ENCODE data around the gene KMT2A.
"Not testable (repeated sequence)": the region's sequence is repeated elsewhere in the genome, so short reads cannot be mapped to it uniquely, and the experiment has no call there.

KMT2A gene

DNA sequence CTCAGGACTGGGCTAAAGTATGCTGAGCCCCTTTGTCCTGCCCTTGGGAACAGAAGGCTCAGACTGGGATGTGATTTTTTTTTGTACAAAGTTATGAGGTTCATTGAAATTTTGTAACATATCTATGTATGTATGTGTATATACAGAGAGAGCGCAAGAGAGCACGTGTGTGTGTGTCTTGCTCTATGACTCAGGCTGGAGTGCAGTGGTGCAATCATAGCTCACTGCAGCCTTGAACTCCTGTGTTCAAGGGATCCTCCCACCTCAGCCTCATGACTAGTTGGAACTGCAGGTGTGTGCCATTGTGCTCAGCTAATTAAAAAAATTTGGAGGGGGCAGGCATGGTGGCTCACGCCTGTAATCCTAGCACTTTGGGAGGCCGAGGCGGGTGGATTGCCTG, 100.4 kb downstream of the KMT2A start:
- DNase-seq = no peak

DNA sequence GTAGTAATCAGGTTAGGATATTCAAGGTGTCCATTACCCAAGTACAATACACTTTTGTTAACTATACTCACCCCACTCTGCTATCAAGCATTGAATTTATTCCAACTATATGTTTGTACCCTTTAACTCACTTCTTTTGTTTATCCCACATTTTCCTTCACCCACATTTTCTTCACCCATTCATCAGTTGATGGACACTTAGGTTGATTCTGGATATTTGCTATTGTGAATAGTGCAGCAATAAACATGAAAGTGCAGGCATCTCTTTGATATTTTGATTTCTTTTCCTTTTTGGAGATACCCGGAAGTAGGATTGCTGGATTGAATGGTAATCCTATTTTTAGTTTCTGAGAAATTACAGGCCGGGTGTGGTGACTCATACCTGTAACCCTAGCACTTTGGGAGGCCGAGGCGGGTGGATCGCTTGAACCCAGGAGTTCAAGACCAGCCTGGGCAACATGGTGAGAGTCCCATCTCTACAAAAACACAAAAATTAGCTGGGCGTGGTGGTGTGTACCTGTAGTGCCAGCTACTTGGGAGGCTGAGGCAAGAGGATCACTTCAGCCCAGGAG, 101.2 kb downstream of the KMT2A start:
- no peak for DNase-seq

DNA sequence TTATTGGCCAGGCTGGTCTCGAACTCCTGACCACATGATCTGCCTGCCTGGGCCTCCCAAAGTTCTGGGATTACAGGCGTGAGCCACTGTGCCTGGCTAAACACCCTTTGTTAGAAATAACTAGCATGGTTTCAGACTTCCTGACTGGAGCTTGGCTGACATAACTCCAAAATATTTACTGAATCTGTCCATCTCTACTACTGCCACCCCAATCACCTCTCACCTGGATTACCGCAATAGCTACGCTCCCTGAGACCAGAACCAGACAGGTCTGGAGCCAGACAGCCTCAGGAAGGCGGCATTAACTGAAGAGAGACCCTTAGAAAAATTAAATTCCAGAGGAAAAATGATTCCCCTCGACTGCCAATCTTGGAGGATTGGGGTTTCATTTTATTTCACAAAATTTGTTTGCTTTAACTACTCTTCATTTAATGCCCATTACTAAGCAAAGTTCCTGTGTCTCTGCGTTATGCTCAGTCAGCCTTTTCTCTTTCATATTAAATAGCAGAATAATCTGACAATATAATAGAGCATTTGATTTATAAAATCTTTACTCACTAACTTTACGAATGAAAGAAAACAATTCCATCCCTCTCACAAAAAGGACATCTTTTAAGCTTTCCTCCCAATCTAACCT, 107.8 kb downstream of the KMT2A start:
- DNase-seq = no peak

DNA sequence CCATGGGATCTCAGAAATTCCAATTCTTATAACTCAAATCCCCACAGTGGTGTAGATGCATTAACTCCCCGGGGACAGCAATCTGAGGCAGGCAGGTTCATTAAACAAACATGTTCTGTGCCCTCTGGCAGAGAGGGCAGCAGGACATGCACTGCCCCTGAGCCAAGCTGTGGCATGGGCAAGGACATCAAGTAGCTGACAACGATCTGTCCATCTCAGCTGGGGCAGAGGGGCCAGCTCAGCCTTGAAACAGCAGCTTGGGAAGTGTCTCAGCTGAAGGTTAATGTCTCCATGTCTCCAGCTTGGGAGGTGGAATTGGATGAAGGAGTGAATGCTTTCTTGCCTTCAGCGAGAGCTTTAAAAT, 108.3 kb downstream of the KMT2A start:
- DNase-seq = no peak

DNA sequence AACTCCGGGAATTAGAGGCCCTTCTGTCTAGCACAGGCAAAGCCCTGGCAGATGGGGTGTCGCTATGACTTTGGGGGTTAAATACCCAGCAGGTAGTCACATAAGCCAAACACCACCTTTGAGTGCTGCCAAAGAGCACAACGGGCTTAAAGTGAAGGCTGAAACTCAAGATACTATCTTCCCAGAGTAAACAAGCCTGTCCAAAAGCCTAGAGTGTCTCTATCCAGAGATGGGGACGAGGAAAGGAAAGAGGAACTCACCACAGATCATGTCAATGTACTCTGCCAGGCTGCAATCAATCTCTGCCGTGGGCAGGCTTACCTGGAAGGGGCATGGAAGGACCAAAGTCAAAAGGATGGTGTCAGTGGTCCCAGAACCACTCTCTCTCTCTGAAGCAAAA, 109.2 kb downstream of the KMT2A start:
- no peak for DNase-seq

DNA sequence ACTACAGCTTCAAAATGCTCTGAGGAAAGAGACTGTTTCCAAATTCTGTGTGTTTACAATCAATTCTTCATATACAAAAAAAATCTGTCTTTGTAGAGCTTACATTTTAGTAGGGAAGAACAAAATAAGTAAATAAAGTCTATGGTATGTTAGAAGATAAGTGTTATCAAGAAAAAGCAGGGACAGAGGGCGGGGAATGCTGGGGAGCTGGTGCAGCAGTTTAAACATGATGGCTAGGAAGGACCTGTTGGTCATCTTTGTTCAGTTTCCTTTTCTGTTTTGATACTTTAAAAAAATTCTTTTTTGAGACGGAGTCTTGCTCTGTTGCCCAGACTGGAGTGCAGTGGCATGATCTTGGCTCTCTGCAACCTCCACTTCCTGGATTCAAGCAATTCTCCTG, 110.8 kb downstream of the KMT2A start:
- DNase-seq = no peak

DNA sequence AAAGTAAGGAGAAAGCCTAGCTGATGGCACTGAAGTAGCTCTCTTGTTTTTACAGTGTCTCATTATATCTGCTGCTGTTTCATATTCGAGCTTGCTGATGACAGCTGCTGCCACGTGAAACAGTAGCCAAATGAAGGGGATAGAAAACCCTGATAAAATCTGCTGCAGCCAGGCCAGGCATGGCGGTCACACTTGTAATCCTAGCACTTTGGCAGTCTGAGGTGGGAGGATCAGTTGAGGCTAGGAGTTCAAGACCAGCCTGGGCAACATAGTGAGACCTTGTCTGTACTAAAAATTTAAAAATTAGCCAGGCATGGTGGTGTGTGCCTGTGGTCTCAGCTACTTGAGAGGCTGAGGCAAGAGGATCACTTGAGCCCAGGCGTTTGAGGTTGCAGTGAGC, 116.0 kb downstream of the KMT2A start:
- no peak for DNase-seq

DNA sequence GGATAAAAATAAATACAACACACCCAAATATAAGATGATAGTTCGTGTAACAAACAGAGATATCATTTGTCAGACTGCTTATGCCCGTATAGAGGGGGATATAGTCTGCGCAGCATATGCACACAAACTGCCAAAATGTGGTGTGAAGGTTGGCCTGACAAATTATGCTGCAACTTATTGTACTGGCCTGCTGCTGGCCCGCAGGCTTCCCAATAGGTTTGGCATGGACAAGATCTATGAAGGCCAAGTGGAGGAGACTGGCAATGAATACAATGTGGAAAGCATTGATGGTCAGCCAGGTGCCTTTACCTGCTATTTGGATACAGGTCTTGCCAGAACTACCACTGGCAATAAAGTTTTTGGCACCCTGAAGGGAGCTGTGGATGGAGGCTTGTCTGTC, 124.5 kb downstream of the KMT2A start:
- DNase-seq = no peak

DNA sequence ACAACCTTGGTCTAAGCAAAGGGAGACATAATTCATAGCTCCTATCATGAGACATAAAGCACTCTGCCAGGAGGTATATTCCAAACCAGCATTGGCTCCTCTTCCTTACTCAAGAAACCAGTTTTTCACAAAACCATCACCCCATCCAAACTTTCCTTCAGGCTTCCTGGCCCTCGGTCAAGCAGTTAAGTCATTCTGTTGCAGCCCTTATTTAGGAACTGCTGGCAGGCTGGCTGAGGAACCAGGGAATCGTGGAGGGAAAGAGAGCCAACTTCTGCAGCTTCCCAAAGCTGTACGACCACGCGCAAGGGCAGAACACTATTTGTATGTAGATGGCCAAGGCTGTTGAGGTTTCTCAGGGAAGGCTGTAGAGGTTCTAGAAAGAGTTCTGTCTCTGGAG, 128.8 kb downstream of the KMT2A start:
- no peak for DNase-seq

DNA sequence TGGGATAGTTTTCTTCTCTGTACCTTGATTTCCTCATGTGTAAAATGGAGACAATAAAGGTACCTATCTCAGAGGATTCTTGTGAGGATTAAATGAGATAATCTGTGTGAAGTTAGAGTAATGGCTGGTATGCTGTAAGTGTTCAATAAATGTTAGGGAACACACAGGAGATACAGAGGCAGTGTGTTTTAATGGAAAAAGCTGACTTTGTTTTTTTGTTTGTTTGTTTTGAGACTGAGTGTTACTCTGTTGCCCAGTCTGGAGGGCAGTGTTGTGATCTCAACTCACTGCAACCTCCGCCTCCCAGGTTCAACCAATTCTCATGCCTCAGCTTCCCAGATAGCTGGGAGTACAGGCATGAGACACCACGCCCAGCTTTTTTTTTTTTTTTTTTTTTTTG, 133.4 kb downstream of the KMT2A start:
- no peak for DNase-seq

DNA sequence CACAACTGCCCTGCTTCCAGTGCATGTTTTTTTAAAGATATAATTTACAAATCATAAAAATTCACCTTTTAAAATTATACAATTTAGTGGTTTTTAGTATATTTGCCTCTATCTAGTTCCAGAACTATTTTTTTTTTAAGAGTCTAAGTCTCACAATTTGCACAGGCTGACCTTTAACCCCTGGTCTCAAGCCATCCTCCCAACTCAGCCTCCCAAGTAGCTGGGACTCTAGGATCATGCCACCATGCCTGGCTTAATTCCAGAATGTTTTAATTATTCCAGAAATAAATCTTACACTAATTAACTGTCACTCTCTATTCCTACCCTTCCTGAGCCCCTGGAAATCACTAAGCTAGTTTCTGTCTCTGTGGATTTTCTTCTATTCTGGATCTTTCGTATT, 134.5 kb downstream of the KMT2A start:
- DNase-seq = no peak

DNA sequence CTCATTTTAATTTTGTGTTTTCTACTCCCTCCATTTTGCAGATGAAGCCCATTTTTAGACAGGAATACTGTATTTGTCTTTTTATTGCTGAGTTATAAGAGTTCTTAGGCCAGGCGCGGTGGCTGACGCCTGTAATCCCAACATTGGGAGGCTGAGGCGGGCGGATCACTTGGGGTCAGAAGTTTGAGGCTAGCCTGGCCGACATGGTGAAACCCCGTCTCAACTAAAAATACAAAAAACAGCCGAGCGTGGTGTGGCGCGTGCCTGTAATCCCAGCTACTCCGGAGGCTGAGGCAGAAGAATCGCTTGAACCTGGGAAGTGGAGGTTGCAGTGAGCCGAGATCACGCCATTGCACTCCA, 135.4 kb downstream of the KMT2A start:
- not testable (repeated sequence) for DNase-seq

DNA sequence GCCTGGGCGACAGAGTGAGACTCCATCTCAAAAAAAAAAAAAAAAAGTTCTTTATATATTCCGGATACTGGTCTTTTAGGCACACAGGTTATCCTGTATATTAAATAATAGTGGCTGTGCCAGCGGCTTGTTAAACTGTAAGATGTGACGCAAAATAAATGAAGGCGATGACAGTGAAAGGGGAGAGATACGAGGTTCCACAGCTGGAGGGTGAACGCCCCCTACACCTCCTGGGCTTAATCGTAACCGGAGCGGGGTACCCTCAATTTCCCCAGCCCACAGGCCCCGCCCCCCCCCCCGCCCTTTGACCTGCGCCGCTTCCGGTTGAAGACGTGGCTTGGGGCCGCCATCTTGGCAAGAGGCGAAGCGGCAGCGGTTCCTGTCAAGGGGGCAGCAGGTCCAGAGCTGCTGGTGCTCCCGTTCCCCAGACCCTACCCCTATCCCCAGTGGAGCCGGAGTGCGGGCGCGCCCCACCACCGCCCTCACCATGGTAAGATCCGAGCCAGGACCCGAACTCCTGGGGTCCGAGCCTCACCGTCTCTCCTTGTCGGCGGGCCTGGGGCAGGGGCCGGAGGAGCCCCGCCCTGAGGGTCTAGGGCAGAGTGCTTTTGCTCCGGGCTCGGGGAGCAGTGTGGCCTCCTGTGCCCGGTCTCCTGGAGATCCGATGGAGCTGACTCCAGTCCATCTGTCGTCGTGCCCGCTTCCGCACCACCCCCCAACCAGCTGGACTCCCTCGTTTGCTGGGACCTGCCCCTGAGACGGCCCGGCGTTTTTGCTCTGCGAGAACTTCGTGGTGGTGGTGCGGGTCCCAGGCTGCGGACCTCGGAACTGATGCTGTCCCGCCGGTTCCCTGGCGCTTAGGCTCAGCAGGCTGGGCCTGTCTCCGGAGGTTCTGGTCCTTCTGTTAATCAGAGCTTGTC, 136.0 kb downstream of the KMT2A start, which contains the start of gene ARCN1:
Gene ARCN1, plus strand, starts transcription at position 349 of the 920 bp plus-strand sequence. Its CDS starts 139 bp downstream, at position 488.
- DNase-seq = peak; percentile 86

DNA sequence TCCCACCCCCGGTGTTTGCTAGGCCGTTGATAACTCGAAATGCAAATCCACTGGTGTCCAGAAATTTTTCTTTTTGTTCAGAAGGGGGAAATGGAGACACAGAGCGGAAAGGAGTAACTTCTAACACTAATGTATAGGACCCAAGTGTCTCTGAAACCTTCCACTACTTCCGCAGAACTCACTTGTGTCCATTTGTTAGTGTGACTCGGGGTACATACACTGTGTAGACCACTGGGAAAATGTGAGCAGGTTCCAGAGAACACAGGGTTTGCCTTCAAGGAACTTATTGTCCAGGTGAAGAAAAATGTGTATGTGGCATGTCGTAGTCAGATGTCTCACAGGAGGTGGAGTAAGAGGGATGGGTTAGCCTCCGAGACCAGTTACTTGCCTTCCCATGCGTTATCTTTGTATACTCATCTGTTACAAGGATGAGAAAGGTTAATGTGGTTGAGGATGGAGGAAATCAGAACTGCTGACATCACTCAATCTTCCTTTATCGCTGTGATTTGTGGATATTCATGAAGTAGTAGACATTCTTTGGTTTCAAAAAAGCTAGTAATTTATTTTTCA, 136.8 kb downstream of the KMT2A start:
- peak; percentile 61 for DNase-seq

DNA sequence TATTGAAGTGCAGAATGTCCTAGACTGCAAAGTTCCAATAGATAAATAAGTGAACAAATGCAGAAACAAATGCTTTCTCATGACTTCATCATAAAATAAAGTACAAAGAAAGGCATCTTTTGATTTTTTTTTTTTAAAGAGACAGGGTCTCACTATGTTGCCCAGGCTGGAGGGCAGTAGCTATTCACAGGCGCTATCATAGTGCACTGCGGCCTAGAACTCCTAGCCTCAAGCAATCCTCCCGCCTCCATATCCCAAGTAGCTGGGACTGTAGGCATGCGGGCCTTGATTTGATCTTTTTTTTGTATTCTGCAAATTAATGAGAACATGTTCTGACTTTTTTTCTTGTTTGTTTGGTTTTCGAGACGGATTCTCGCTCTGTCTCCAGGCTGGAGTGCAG, 138.3 kb downstream of the KMT2A start:
- DNase-seq = no peak

Measured in CD4-positive, alpha-beta T cell treated with Interleukin-10 for 1 hour (primary cell).